Hematopoietic multipotent progenitor cell treated with erythropoietin and hydrocortisone succinate and interleukin-3 and kit ligand, for 8 days (in vitro differentiated cells): Measurements from ENCODE around the gene OR2M4.
A peak's percentile ranks its signal among the peaks of the same experiment; 100 is the strongest.
"Not testable (repeated sequence)": the region's sequence is repeated elsewhere in the genome, so short reads cannot be mapped to it uniquely, and the experiment has no call there.

Experiments used
- DNase-seq: peaks from one replicate; pipeline ENCODE4 v3.0.0-alpha.2; 2015

Gene OR2M4, protein sequence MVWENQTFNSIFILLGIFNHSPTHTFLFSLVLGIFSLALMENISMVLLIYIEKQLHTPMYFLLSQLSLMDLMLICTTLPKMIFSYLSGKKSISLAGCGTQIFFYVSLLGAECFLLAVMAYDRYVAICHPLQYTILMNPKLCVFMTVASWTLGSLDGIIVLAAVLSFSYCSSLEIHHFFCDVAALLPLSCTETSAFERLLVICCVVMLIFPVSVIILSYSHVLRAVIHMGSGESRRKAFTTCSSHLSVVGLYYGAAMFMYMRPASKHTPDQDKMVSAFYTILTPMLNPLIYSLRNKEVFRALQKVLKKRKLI

DNA sequence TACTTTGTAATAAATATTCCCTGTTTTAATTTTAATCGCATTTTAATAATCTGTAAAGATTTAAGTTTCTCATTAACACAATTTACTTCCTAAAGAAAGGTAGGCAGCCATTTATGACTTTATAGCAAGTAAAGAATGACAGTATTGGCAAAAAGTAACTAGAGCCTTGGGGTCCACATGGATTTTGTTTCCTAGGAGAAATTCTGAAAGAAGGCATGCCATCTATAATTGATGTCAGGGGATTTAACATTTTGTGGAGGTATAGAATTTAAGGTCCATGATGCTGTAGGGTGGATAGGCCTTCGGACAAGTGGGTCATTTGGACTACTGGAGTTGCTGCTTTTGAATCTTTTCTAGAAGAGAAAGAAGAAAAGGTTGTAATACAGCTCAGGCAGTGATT lies at the start of gene OR2M4:
TSS of gene OR2M4 (plus strand) at position 301 of the 400 bp plus-strand sequence. CDS start 7,512 bp downstream, outside the sequence.
- no peak for DNase-seq

DNA sequence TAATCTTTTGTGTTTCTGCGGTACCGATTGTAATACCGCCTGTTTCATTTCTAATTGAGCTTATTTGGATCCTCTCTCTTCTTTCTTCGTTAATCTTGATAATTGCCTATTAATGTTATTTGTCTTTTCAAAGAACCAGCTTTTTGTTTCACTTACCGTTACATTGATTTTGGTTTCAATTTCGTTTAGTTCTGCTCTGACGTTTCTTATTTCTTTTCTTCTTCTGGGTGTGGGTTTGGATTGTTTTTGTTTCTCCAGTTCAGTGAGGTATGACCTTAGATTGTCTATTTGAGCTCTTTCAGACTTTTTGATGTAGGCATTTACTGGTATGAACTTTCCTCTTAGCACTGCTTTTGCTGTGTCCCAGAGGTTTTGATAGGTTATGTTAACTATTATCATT lies 47.2 kb upstream of the OR2M4 start:
- no peak for DNase-seq

DNA sequence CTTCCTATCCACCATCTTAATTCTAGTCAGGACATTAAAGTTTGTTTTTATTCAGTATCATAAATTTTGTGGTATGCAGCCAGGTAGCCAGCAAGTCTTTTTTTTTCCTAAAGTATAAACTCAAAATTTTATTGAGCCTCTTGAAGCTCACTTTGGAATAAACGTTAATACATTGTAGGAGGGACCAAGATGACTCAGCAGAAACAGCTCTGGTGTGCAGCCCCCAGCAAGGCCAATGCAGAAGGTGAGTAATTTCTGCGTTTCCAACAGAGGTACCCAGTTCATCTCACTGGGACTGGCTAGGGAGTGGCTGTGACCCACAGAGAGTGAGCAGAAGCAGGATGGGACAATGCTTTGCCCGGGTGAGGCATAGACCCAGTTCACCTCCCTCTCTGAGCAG lies 43.9 kb upstream of the OR2M4 start:
- DNase-seq = no peak

DNA sequence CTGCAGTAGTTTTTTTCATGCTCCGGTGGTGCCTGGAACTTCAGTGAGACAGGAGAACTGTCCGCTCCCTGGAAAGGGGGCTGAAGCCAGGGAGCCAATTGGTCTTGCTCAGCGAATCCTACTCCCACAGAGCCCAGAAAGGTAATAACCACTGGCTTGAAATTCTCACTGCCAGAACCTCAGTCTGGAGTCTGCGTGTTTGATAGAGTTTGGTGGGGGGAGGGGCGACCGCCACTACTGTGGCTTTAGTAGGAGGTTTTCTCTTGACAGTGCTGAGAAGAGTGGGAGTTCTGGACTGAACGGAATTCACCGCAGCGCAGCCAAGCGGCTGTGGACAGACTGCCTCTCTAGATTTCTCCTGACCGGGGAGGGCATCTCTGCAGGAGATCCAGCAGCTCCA lies 42.2 kb upstream of the OR2M4 start:
- no peak for DNase-seq

DNA sequence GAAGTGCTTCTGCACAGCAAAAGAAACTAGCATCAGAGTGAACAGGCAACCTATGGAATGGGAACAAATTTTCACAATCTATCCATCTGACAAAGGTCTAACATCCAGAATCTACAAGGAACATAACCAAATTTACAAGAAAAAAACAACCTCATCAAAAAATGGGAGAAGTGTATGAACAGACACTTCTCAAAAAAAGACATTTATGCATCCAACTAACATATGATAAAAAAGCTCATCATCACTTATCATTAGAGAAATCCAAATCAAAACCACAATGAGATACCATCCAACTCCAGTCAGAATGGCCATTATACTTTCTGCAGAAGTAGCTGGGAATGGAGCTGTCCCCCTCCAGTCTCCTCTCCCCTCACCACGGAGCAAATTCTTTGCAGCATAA lies 37.1 kb upstream of the OR2M4 start:
- DNase-seq = no peak

DNA sequence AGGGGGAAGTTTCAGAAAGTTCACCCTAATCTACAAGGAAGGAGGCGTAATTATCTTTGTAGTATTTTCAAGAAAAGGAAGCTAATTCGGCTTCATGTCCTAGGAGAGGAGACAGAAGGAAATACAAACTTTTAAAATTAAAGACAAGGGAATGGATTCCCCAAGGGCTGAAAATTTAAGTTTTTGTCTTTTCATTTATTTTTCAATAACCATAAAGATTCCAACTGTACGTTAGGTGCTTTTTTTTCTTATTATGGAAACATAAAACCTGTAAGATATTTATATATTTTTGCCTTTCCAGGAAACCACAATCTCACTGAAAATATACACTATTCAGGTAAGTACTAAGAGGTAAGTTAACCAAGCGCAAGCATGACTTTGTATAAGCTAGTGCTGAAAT lies 34.3 kb upstream of the OR2M4 start, which contains the start of gene OR2M3:
TSS of gene OR2M3 (plus strand) at position 301 of the 400 bp plus-strand sequence. CDS start 5,803 bp downstream, outside the sequence.
- DNase-seq = no peak

DNA sequence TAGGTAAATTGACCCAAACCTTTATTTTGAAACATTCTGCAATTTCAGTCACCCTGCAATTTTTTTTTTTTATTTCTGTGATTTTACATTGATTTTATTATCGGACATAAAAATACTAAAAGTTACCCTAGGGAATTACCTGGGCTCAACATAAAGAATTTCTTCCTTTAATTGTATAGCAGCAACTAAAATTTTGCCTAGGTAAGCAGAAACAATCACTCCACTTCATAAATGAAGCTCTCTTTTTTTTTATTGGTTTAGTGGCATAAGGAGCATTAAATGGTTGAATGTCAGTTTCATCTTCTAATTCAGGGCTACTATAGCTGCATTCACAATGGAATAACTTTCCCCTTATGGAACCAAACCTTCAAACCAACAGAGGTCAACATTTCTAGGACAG lies 15.3 kb upstream of the OR2M4 start:
- no peak for DNase-seq

DNA sequence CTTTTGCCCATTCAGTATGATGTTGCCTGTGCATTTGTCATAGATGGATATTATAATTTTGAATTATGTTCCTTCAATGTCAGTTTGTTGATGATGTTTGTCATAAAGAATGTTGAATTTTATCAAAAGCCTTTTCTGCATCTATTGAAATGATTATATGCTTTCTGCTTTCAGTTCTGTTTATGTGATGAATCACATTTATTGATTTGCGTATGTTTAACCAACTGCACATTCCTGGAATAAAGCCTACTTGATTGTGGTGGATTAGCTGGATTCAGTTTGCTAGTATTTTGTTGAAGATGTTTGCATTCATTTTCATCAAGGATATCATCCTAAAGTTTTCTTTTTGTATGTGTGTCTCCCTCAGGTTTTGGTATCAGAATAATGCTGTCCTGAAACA lies 5.7 kb upstream of the OR2M4 start:
- no peak for DNase-seq

DNA sequence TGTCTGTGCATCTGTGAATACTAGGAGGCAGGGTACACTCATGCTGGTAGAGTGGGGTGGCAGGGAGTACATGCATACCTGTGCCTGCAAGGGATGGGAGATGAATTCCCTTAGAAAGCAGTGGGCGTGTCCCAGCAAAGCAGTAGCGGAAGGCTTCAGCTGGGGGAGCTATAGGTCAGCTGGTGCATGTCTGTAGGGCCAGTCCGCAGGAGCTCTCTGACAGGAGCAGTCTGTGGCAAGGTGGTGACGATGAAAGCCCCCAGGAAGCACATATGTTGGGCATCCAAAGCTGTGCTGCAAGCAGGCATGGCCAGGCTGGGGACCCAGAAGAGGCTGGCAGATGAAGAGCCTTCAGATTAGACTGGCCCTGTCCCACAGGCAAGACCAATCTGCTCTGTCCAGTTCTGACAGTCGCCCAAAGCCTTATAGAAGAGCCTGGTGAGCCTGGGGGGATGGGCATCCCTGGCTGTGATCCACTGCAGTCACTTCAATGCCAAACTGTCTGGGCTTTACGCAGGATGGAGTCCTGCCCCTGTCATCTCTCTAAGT lies 1.8 kb upstream of the OR2M4 start:
- no peak for DNase-seq

DNA sequence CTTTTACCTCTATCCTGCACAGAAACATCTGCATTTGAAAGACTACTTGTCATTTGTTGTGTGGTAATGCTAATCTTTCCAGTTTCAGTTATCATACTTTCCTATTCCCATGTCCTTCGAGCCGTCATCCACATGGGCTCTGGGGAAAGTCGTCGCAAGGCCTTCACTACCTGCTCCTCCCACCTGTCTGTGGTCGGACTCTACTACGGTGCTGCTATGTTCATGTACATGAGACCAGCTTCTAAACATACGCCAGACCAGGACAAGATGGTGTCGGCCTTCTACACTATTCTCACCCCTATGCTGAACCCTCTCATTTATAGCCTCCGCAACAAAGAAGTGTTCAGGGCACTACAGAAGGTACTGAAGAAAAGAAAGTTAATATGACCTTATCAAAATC lies 8.3 kb downstream of the OR2M4 start:
- DNase-seq = no peak

DNA sequence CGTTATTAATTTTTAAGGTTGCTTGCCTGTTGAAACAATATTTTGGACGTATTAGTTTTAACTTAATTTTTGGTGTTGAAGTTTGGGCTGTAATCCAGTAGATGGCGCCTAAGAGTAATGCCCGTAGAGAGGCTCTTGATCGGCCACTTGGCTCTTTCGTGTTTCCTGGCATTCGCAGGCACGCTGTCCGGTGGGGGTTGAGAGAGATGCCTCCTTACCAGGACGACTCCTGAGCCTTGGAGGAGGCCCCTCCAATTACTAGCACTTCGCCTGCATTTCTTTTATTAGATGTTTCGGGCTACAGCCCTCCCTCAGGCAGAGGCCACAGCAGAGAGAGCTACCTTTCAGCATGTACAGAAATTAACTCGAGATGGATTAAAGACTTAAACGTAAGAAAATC lies 12.0 kb downstream of the OR2M4 start:
- DNase-seq = peak; percentile 70

DNA sequence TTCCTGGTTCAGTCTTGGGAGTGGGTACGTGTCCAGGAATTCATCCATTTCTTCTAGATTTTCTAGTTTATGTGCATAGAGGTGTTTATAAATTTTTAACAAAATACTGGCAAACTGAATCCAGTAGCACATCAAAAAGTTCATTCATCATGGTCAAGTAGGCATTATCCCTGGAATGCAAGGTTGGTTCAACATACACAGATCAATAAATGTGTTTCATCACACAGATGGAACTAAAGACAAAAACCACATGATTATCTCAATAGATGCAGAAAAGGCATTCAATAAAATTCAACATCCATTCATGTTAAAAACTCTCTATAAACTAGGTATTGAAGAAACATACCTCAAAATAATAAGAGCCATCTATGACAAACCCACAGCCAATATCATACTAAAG lies 28.1 kb downstream of the OR2M4 start:
- not testable (repeated sequence) for DNase-seq

DNA sequence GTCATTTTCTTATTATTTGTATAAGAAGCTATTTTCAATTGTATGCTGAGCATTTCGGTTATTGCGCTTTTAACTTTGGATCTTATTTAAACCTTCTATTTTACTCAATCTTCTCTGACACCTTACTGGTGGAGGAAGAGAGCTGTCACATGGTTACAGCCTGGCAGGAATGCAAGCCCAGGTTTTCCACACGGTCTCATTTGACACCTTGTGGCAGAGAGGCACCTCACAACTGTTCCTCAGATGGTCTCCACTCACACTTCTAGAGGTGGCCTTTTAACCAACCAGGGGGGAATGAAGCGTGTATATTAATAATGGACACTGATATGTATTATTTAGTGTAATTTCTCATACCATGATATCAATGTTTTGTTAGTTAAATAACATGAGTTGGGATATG lies 37.0 kb downstream of the OR2M4 start:
- no peak for DNase-seq

DNA sequence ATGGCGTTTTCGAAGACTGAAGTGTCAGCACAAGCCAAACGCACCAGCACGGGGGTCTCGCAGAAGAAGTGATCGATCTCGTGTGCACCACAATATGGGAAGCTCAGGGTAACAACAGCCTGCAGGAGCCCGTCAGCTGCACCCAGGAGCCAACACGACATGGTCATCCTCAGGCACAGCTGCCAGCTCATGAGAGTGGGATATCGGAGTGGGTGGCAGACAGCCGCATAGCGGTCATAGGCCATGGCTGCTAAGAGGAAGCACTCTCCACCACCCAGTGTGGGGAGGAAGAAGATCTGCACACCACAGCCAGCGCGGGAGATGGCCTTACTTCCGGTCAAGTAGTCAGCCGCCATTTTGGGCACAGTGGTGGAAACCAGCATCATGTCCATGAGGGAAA lies 42.0 kb downstream of the OR2M4 start:
- not testable (repeated sequence) for DNase-seq

DNA sequence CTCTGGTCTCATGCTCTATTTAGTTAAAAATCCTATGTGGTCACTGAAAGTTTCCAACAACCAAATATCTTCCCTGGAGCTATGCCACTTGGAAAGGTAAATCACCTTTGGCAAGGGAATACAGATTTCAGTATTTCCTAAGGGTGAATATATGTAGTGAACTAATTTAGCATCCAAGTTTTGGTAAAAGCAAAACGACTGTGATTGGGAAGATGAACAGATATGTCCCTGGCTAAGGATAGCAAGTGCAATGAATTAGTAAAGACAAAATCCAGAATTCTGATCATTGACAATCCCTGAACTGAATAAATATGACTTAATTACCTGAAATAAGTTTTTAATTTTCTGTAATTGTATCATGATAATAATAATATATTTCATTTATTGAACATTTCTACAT lies 46.7 kb downstream of the OR2M4 start, which contains the start of gene OR2T33:
TSS of gene OR2T33 (minus strand) at position 101 of the 400 bp plus-strand sequence. CDS start 4,162 bp downstream, outside the sequence.
- DNase-seq = no peak

DNA sequence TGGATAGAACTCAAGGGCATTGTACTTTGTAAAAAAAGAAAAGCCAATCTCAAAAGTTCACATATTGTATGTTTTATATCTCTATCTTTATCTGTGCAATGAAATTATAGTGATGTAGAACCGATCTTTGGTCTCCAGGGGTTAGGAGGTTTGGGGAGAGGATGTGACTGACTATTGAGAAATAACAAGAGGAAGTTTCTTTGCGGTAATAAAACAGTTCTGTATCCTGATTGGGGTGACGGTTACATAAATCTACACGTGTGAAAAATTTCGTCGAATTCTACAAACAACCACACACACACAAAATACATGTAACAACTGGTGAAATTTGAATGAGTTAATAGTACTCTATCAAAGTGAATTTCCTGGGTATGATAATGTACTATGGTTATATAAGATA lies 57.2 kb downstream of the OR2M4 start:
- peak; percentile 11 for DNase-seq
